AG04450 (cell line): ENCODE data around the gene AQP6. TPM values are rescaled to one million over a fixed set of nuclear protein-coding genes. Genes with fewer than 3 reads are reported as not detected.

Experiments
- CTCF ChIA-PET: fragments of 300-600, 350-600 bp; formaldehyde crosslinking; extraction: SDS; loops from one replicate; lab custom pipeline; 2022; ENCODE audit warnings: antibody characterized with exemption, inconsistent platforms; lab: Charles Lee
- POLR2A ChIA-PET: fragments of 350-600 bp; formaldehyde crosslinking; extraction: SDS; loops from one replicate; lab custom pipeline; 2021; ENCODE audit warnings: antibody characterized with exemption, inconsistent platforms; lab: Yijun Ruan, JAX
- DNase-seq: peaks from one replicate; pipeline ENCODE4 v3.0.0-alpha.2; 2011; ENCODE audit warnings: low read depth, low spot score
- H3K27ac ChIP-seq: one replicate; pipeline ENCODE4 v1.5.1; 2012; ENCODE audit warnings: low read depth, low read length, control low read depth
- H3K27me3 ChIP-seq: one replicate; pipeline ENCODE4 v1.6.0; 2012; ENCODE audit warnings: low read length; ENCODE audit not compliant: control insufficient read depth, insufficient read depth
- H3K4me3 ChIP-seq: 2 replicates; pipeline ENCODE4 v1.5.1; 2011; ENCODE audit warnings: mild to moderate bottlenecking, low read depth, low read length, control low read depth
- H3K9me3 ChIP-seq: 2 replicates; pipeline ENCODE4 v1.5.1; 2012; ENCODE audit warnings: low read length; ENCODE audit not compliant: control insufficient read depth, insufficient read depth
- polyA plus RNA-seq: library from polyadenylated mRNA; depleted of rRNA; stranded (reverse); fragments of >200 nt; gene quantifications from 2 replicates; pipeline ENCODE4 v1.2.3, GENCODE V29; 2011
- TF ChIP-seq, protein P1 (sequence below): IDR thresholded peaks from 2 replicates; pipeline ENCODE4 v1.5.1; 2011; ENCODE audit warnings: low read depth, low read length, control low read depth, inconsistent platforms

Gene AQP6
- polyA plus RNA-seq, 1 experiment: not detected

GRCh38 chr12:49942512-49942893 lies 30.2 kb upstream of the AQP6 start:
- CTCF ChIA-PET: interaction anchor here (0.8 to 1.6 kb wide), 2 partner anchors 9 to 26 kb away, joined by 8 to 10 read pairs; no protein-coding TSS in a partner anchor
- TF ChIP-seq, protein P1, sequence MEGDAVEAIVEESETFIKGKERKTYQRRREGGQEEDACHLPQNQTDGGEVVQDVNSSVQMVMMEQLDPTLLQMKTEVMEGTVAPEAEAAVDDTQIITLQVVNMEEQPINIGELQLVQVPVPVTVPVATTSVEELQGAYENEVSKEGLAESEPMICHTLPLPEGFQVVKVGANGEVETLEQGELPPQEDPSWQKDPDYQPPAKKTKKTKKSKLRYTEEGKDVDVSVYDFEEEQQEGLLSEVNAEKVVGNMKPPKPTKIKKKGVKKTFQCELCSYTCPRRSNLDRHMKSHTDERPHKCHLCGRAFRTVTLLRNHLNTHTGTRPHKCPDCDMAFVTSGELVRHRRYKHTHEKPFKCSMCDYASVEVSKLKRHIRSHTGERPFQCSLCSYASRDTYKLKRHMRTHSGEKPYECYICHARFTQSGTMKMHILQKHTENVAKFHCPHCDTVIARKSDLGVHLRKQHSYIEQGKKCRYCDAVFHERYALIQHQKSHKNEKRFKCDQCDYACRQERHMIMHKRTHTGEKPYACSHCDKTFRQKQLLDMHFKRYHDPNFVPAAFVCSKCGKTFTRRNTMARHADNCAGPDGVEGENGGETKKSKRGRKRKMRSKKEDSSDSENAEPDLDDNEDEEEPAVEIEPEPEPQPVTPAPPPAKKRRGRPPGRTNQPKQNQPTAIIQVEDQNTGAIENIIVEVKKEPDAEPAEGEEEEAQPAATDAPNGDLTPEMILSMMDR: no peak
- no peak for DNase-seq
- Histone ChIP-seq H3K4me3 (no peak overlapping the region), H3K27ac (no peak overlapping the region), H3K27me3 (peaks cover 4% of the 10 kb centered on the region), H3K9me3 (no peaks in the 10 kb centered on the region)
- POLR2A ChIA-PET: no interaction called here

- ChIA-PET POLR2A (no interaction called here), CTCF (interaction anchor here (0.8 to 1.6 kb wide), 2 partner anchors 10 to 25 kb away, joined by 8 to 10 read pairs; no protein-coding TSS in a partner anchor)
- Histone ChIP-seq H3K4me3 (no peak overlapping the region), H3K27me3 (peaks cover 4% of the 10 kb centered on the region), H3K9me3 (no peaks in the 10 kb centered on the region), H3K27ac (no peak overlapping the region)
- DNase-seq: no peak
- TF ChIP-seq, protein P1: no peak
These were observed 29.7 kb upstream of the AQP6 start for GRCh38 chr12:49942921-49943624.

GRCh38 chr12:49943625-49943960 lies 29.2 kb upstream of the AQP6 start:
- TF ChIP-seq, protein P1: no peak
- no peak overlapping the region for H3K4me3 ChIP-seq
- peaks cover 4% of the 10 kb centered on the region for H3K27me3 ChIP-seq
- H3K9me3 ChIP-seq: no peaks in the 10 kb centered on the region
- CTCF ChIA-PET: interaction anchor here (1.6 kb wide), 1 partner anchor 10 kb away, joined by 8 read pairs; no protein-coding TSS in a partner anchor
- H3K27ac ChIP-seq: no peak overlapping the region
- POLR2A ChIA-PET: no interaction called here
- DNase-seq: no peak

- DNase-seq: no peak
- CTCF ChIA-PET: no interaction called here
- POLR2A ChIA-PET: no interaction called here
- Histone ChIP-seq H3K27ac (no peak overlapping the region), H3K27me3 (peaks cover 4% of the 10 kb centered on the region), H3K4me3 (no peak overlapping the region), H3K9me3 (no peaks in the 10 kb centered on the region)
- TF ChIP-seq, protein P1: no peak
These were observed 28.7 kb upstream of the AQP6 start for GRCh38 chr12:49944046-49944445.

DNA sequence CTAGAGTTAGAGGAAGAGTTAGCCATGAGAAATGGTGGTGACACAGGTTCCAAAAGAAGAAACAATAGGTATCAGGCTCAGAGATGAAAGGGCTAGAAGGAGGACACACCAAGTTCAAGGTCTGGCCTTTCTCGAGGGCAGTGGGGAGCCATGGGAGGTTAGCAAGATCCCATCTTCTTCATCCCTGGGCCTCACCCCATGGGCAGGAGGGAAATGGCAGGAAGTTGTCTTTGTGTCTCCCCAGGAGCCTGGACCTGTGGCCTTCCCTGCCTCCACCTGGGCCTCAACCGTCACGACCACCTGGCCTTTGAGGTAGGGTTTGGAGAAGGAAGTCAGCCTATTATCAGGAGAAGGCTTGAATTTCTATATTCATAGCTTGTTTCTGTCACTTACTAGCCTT lies 28.0 kb upstream of the AQP6 start:
- CTCF ChIA-PET: interaction anchor here (0.8 to 2.5 kb wide), 20 partner anchors 8 to 125 kb away, joined by 3 to 48 read pairs (median 8); partner anchors contain the start of gene AQP5
- TF ChIP-seq, protein P1: no peak

More for the DNA sequence above, 28.0 kb upstream of the AQP6 start:
- no peak for DNase-seq
- Histone ChIP-seq H3K9me3 (no peaks in the 10 kb centered on the region), H3K27me3 (peaks cover 10% of the 10 kb centered on the region), H3K4me3 (no peak overlapping the region), H3K27ac (no peak overlapping the region)
- POLR2A ChIA-PET: no interaction called here
